Measurements from ENCODE around the gene NNT.

DNA sequence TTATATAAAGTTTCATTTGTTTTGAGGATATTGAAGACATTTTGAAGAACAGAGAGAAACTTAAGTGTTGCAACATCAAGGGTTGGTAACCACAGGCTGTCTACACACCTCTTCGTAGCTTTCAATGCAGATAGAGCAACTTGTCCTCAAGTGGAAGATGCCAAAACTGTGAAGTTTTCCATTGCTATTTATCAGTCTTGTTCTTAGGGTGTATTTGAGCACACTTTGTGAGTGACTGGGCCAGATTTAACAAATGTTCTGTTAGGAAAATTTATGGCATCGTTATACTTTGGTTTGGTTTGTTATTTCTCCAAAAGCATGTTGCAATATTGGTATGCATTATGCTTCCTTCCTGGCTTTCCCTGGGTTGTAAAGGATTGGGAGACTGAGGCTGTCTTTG, 31.6 kb downstream of the NNT start:
- TF ChIP-seq, protein P1, sequence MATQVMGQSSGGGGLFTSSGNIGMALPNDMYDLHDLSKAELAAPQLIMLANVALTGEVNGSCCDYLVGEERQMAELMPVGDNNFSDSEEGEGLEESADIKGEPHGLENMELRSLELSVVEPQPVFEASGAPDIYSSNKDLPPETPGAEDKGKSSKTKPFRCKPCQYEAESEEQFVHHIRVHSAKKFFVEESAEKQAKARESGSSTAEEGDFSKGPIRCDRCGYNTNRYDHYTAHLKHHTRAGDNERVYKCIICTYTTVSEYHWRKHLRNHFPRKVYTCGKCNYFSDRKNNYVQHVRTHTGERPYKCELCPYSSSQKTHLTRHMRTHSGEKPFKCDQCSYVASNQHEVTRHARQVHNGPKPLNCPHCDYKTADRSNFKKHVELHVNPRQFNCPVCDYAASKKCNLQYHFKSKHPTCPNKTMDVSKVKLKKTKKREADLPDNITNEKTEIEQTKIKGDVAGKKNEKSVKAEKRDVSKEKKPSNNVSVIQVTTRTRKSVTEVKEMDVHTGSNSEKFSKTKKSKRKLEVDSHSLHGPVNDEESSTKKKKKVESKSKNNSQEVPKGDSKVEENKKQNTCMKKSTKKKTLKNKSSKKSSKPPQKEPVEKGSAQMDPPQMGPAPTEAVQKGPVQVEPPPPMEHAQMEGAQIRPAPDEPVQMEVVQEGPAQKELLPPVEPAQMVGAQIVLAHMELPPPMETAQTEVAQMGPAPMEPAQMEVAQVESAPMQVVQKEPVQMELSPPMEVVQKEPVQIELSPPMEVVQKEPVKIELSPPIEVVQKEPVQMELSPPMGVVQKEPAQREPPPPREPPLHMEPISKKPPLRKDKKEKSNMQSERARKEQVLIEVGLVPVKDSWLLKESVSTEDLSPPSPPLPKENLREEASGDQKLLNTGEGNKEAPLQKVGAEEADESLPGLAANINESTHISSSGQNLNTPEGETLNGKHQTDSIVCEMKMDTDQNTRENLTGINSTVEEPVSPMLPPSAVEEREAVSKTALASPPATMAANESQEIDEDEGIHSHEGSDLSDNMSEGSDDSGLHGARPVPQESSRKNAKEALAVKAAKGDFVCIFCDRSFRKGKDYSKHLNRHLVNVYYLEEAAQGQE (IDR thresholded peaks at IDR 0.05; ENCODE audit: insufficient read depth in 1 of 2, low read depth in 2 of 2, low read length in 2 of 2), result no peak
- TF ChIP-seq FOXP2 (optimal IDR thresholded peaks at IDR 0.05; ENCODE audit: borderline replicate concordance, extremely low read depth, extremely low read length, insufficient read depth) (no peak), POLR2AphosphoS5 (IDR thresholded peaks at IDR 0.05; ENCODE audit: low read depth, low read length) (no peak)

All from PFSK-1 (cell line).